Fibroblast of pulmonary artery (primary cell): Measurements from ENCODE around the gene CSF3.

ENCODE experiments used
- DNase-seq: peaks from one replicate; pipeline ENCODE4 v3.0.0-alpha.2; 2010; ENCODE audit warnings: low read depth
- H3K4me3 ChIP-seq: replicated peaks from 2 replicates; pipeline ENCODE4 v1.5.1; 2011; ENCODE audit warnings: low read depth, mild to moderate bottlenecking, control low read depth, low read length, moderate library complexity
- CTCF ChIP-seq: IDR thresholded peaks from 2 replicates; pipeline ENCODE4 v1.5.1; 2011; ENCODE audit warnings: mild to moderate bottlenecking, control low read depth, low read length, inconsistent platforms; ENCODE audit errors: missing control alignments

The CSF3 gene

GRCh38 chr17:40019140-40019991, 4.1 kb downstream of the CSF3 start:
- TF ChIP-seq CTCF, result no peak
- no peak overlapping the region for H3K4me3 ChIP-seq
- peak; percentile 87 for DNase-seq

GRCh38 chr17:40020146-40020545, 4.9 kb downstream of the CSF3 start:
- H3K4me3 ChIP-seq, result no peak overlapping the region
- no peak for TF ChIP-seq CTCF
- no peak for DNase-seq

DNA sequence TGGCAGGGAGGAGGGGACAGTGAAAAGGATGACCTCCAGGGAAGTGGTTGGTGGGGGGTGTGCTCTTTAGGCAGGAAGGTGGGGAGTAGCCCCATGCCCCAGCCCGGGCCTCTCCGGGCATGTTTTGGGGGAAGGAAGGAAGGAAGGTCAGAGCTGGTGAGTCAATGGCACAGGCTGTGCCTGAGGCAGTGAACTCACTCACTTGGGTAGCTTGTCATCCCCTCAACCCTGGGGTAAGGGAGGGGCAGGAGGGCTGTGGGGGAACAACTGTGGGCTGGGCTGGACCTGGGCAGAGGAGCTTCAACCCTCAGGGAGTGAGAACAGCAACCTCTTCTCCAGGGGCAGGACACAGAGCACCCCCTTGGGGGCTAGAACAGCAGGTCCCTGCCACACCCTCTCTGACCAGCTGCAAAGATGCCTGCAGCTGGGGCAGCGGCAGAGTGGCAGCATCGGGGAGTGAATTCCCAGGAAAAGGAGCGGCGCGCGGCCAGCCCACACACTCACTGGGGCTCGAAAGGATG, 6.3 kb downstream of the CSF3 start:
- DNase-seq, result peak; percentile 57
- no peak for TF ChIP-seq CTCF

GRCh38 chr17:40022497-40022896, 7.3 kb downstream of the CSF3 start:
- no peak overlapping the region for H3K4me3 ChIP-seq
- DNase-seq, result no peak
- TF ChIP-seq CTCF, result no peak

More for the DNA sequence above, 6.3 kb downstream of the CSF3 start:
- no peak overlapping the region for H3K4me3 ChIP-seq

DNA sequence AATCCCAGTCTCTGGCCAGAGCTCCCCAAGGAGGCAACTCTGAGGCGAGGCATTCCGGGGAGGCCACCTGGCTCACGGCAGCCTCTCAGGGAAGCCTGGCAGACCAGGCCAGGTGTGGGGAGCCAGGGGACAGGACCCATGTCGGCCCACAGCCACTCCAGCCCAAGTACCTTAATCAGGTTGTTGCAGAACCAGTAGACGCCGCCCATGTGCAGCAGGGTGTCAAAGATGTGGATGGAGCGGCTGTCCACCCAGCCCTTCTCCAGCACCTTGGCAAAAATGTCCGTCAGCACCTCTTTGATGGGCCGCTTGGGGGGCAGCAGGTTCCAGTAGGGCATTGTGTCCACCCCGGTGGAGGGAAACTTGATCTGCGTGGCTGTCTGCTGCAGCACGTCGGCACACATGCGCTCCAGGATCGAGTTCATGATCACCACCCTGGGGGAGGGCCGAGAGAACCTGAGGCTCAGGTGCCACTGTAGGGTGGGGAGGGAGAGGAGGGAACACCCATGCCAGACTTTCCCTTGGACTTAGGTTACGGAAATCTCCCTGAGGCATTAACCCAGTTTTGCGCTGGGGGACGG, 7.8 kb downstream of the CSF3 start:
- no peak for DNase-seq
- no peak overlapping the region for H3K4me3 ChIP-seq
- TF ChIP-seq CTCF, result no peak

GRCh38 chr17:40023590-40024292, 8.5 kb downstream of the CSF3 start:
- TF ChIP-seq CTCF, result no peak
- peak; percentile 59 for DNase-seq
- no peak overlapping the region for H3K4me3 ChIP-seq
